HCT116 (cell line): ENCODE measurements around the gene TTF1. TPM values are rescaled to one million over a fixed set of nuclear protein-coding genes. Genes with fewer than 3 reads are reported as not detected.

Experiments used
- ATAC-seq: fragments of 200-7000 bp; cut with Tn5 transposase; 2 replicates; pipeline ENCODE4 v1.9.1; 2020; ENCODE audit warnings: mild to moderate bottlenecking, moderate library complexity
- BruUV-seq: library from RNA; stranded (reverse); fragments of 400-500 nt; replicated peaks from 2 replicates; lab custom pipeline; 2021; lab: Mats Ljungman, UMichigan
- CTCF ChIA-PET: fragments of 300-600 bp; sonication (Branson Sonifier 250); formaldehyde crosslinking; loops from one replicate; lab custom pipeline; 2021; ENCODE audit warnings: antibody characterized with exemption; lab: Charles Lee
- POLR2A ChIA-PET: fragments of 300-600, 350-600 bp; sonication (Branson Sonifier 250); formaldehyde crosslinking; loops from one replicate; lab custom pipeline; 2021; ENCODE audit warnings: antibody characterized with exemption; lab: Charles Lee
- RAD21 ChIA-PET, 2 experiments: fragments of 300-600 bp; sonication (Branson Sonifier 250); formaldehyde crosslinking; loops; one replicate each; lab custom pipeline; 2023; ENCODE audit warnings: low total read pairs in 2 of 2; ENCODE audit not compliant: uncharacterized antibody in 2 of 2, unreplicated experiment in 2 of 2, low non-redundant PET in 1 of 2; lab: Charles Lee
- DNase-seq: peaks from one replicate; pipeline ENCODE4 v3.0.0-alpha.2; 2010; ENCODE audit warnings: low read depth, low spot score
- H2AFZ ChIP-seq: fragments of 200-600 bp; shearing (Covaris generic), sonication (generic); 2 replicates; pipeline ENCODE4 v1.6.1; 2017; ENCODE audit warnings: low read depth, mixed run types, mixed read lengths, antibody characterized with exemption, low read length; ENCODE audit not compliant: poor library complexity, severe bottlenecking
- H3K27ac ChIP-seq: 2 replicates; pipeline ENCODE4 v1.5.1; 2012; ENCODE audit warnings: low read depth, low read length
- H3K27me3 ChIP-seq: fragments of 200-600 bp; sonication (generic); 2 replicates; pipeline ENCODE4 v1.6.1; 2016; ENCODE audit warnings: mixed run types, low read length, mixed read lengths; ENCODE audit not compliant: insufficient read depth
- H3K36me3 ChIP-seq, 2 experiments: fragments of 200-500 bp in 1 of 2; fragments of 200-600 bp in 1 of 2; sonication (Bioruptor generic) in 1 of 2; sonication (generic) in 1 of 2; 2 replicates each; pipeline versions ENCODE4 v1.5.1 to v1.6.1; 2014 to 2016; ENCODE audit warnings: low read length in 2 of 2, inconsistent platforms in 1 of 2, mixed read lengths in 1 of 2, mixed run types in 1 of 2; ENCODE audit not compliant: insufficient read depth in 2 of 2, control insufficient read depth in 1 of 2
- H3K4me1 ChIP-seq, 2 experiments: fragments of 200-600 bp in 1 of 2; sonication (generic) in 1 of 2; 2 replicates each; pipeline versions ENCODE4 v1.5.1 to v1.6.1; 2012 to 2017; ENCODE audit warnings: low read length in 2 of 2, inconsistent platforms in 1 of 2, mild to moderate bottlenecking in 1 of 2, mixed read lengths in 1 of 2, mixed run types in 1 of 2, moderate library complexity in 1 of 2; ENCODE audit not compliant: insufficient read depth in 2 of 2, control insufficient read depth in 1 of 2
- H3K4me2 ChIP-seq: fragments of 200-600 bp; sonication (generic); 2 replicates; pipeline ENCODE4 v1.6.1; 2017; ENCODE audit warnings: mixed run types, low read length, mixed read lengths
- H3K4me3 ChIP-seq, 2 experiments: fragments of 200-600 bp in 1 of 2; sonication (generic) in 1 of 2; replicated peaks in 1 of 2; 2 replicates each; pipeline ENCODE4 v1.5.1; 2011 to 2016; ENCODE audit warnings: low read length in 2 of 2, control low read depth in 1 of 2, low read depth in 1 of 2, mild to moderate bottlenecking in 1 of 2, mixed read lengths in 1 of 2, mixed run types in 1 of 2
- H3K79me2 ChIP-seq: fragments of 200-600 bp; sonication (generic); 2 replicates; pipeline ENCODE4 v1.6.1; 2017; ENCODE audit warnings: mild to moderate bottlenecking, mixed run types, low read length, moderate library complexity, mixed read lengths; ENCODE audit not compliant: insufficient read depth
- H3K9ac ChIP-seq: fragments of 200-600 bp; sonication (generic); 2 replicates; pipeline ENCODE4 v1.6.1; 2016; ENCODE audit warnings: low read length, mixed read lengths
- H3K9me2 ChIP-seq: fragments of 200-600 bp; sonication (generic), shearing (Covaris generic); 2 replicates; pipeline ENCODE4 v1.6.1; 2017; ENCODE audit warnings: mixed run types, mild to moderate bottlenecking, moderate library complexity; ENCODE audit not compliant: insufficient read depth
- H3K9me3 ChIP-seq, 2 experiments: fragments of 200-500 bp in 1 of 2; fragments of 200-600 bp in 1 of 2; sonication (Bioruptor generic) in 1 of 2; sonication (generic) in 1 of 2; 2 replicates each; pipeline ENCODE4 v1.6.1; 2014 to 2017; ENCODE audit warnings: low read length in 2 of 2, mixed read lengths in 2 of 2, inconsistent platforms in 1 of 2, low read depth in 1 of 2, mild to moderate bottlenecking in 1 of 2, mixed run types in 1 of 2, moderate library complexity in 1 of 2; ENCODE audit not compliant: control insufficient read depth in 1 of 2, insufficient read depth in 1 of 2
- H4K20me1 ChIP-seq: fragments of 200-600 bp; sonication (generic), shearing (Covaris generic); 2 replicates; pipeline ENCODE4 v1.6.1; 2017; ENCODE audit warnings: mixed run types, mild to moderate bottlenecking, moderate library complexity; ENCODE audit not compliant: insufficient read depth
- CBX3 ChIP-seq: IDR thresholded peaks from 2 replicates; pipeline ENCODE4 v1.6.1; 2012; ENCODE audit warnings: low read depth
- CEBPB ChIP-seq: IDR thresholded peaks from 2 replicates; pipeline ENCODE4 v1.6.1; 2012; ENCODE audit warnings: low read depth
- CTCF ChIP-seq, 3 experiments: fragments of 200-600 bp in 1 of 3; sonication (generic) in 1 of 3; IDR thresholded peaks in 2 of 3; conservative IDR thresholded peaks in 1 of 3; 2 replicates each; pipeline ENCODE4 v1.5.1; 2012 to 2017; ENCODE audit warnings: low read depth in 2 of 3, low read length in 2 of 3, antibody characterized with exemption in 1 of 3, borderline replicate concordance in 1 of 3, control low read depth in 1 of 3, mild to moderate bottlenecking in 1 of 3, mixed read lengths in 1 of 3, mixed run types in 1 of 3, moderate library complexity in 1 of 3; ENCODE audit not compliant: insufficient read depth in 1 of 3
- EGR1 ChIP-seq: IDR thresholded peaks from 2 replicates; pipeline ENCODE4 v1.6.1; 2012; ENCODE audit warnings: low read depth
- ELF1 ChIP-seq: IDR thresholded peaks from 2 replicates; pipeline ENCODE4 v1.6.1; 2012; ENCODE audit warnings: low read depth, borderline replicate concordance
- EZH2 ChIP-seq: fragments of 200-600 bp; sonication (generic); IDR thresholded peaks from 2 replicates; pipeline ENCODE4 v1.6.1; 2017; ENCODE audit warnings: antibody characterized with exemption, mixed run types
- EZH2phosphoT487 ChIP-seq: fragments of 200-600 bp; IDR thresholded peaks from 2 replicates; pipeline ENCODE4 v1.6.1; 2018; ENCODE audit warnings: antibody characterized with exemption, borderline replicate concordance
- FOSL1 ChIP-seq: IDR thresholded peaks from 2 replicates; pipeline ENCODE4 v1.6.1; 2012; ENCODE audit warnings: low read depth
- JUND ChIP-seq: IDR thresholded peaks from 2 replicates; pipeline ENCODE4 v1.6.1; 2012
- MAX ChIP-seq: IDR thresholded peaks from 2 replicates; pipeline ENCODE4 v1.6.1; 2012
- POLR2A ChIP-seq: IDR thresholded peaks from 2 replicates; pipeline ENCODE4 v1.7.0; 2011; ENCODE audit warnings: borderline replicate concordance; ENCODE audit not compliant: insufficient read depth, insufficient read length; ENCODE audit errors: extremely low read depth
- POLR2AphosphoS5 ChIP-seq: IDR thresholded peaks from 2 replicates; pipeline ENCODE4 v1.6.1; 2011; ENCODE audit warnings: mild to moderate bottlenecking, low read depth, low read length, moderate library complexity
- RAD21 ChIP-seq: IDR thresholded peaks from 2 replicates; pipeline ENCODE4 v1.6.1; 2012; ENCODE audit warnings: low read depth, mild to moderate bottlenecking
- SIN3A ChIP-seq: IDR thresholded peaks from 2 replicates; pipeline ENCODE4 v1.6.1; 2012; ENCODE audit warnings: low read depth
- YY1 ChIP-seq: IDR thresholded peaks from 2 replicates; pipeline ENCODE4 v1.6.1; 2011; ENCODE audit warnings: low read length, low read depth, moderate library complexity, mild to moderate bottlenecking; ENCODE audit not compliant: insufficient replicate concordance; ENCODE audit errors: extremely low read depth
- ZBTB33 ChIP-seq: IDR thresholded peaks from 2 replicates; pipeline ENCODE4 v1.6.1; 2011; ENCODE audit warnings: mild to moderate bottlenecking, low read length, moderate library complexity; ENCODE audit not compliant: insufficient replicate concordance; ENCODE audit errors: extremely low read depth
- ZNF274 ChIP-seq: fragments of 200-500 bp; sonication (Bioruptor generic); IDR thresholded peaks from 2 replicates; pipeline ENCODE4 v1.6.1; 2014; ENCODE audit warnings: mild to moderate bottlenecking, low read depth, low read length, inconsistent platforms
- intact Hi-C: fragments of 100-400 bp; cut with micrococcal nuclease; formaldehyde crosslinking; loops from 2 replicates; pipeline ENCODE4 v1.10.0; 2022
- total RNA-seq: library from RNA; stranded (reverse); gene quantifications from one replicate; pipeline ENCODE4 v1.2.1, GENCODE V29; 2021; ENCODE audit not compliant: unreplicated experiment
- TF ChIP-seq, protein P1 (sequence below): IDR thresholded peaks from 2 replicates; pipeline ENCODE4 v1.6.1; 2012; ENCODE audit warnings: low read depth
- TF ChIP-seq, protein P2 (sequence below): IDR thresholded peaks from 2 replicates; pipeline ENCODE4 v1.6.1; 2012

The TTF1 gene
- total RNA-seq, 1 experiment from 2014 or later, result 14.5 TPM

DNA sequence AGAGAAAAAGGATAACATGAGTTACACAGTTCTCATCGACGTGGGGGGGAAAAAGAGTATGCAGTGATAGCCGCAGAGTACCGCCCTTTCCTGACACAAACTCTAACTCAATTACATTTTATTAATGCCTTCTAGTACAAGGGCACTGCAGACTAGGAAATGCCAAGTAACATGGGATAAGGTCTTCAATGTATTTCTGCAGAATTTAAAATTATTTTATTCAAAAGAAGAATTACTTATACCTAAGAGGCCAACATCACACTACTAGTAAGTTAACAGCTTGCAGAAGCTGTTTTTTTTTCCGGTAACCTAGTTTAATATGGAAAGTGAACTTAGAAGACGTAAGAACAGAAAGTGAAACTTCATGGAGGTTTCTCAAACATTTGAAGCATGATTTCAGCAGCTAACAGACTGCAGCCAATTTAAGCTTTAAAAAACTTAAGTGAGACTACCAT lies 55.8 kb downstream of the TTF1 start:
- DNase-seq, result no peak
- Histone ChIP-seq H3K9me3 (no peaks in the 10 kb centered on the region), H3K4me3 (no peak overlapping the region), H3K27ac (no peak overlapping the region), H3K79me2 (peaks cover 78% of the 10 kb centered on the region)
- no peak for ATAC-seq
- TF ChIP-seq CEBPB (no peak), SIN3A (no peak), CTCF (IDR thresholded peaks at IDR 0.05 in 2 of 3, conservative IDR thresholded peaks at IDR 0.05 in 1 of 3; ENCODE audit: borderline replicate concordance in 1 of 3, insufficient read depth in 1 of 3, low read depth in 2 of 3, low read length in 2 of 3) (no peak), MAX (no peak), POLR2AphosphoS5 (no peak), ZNF274 (no peak), EZH2 (no peak), POLR2A (no peak), ZBTB33 (no peak), EGR1 (no peak), YY1 (no peak), ELF1 (no peak), CBX3 (no peak), RAD21 (no peak), EZH2phosphoT487 (no peak), JUND (no peak), FOSL1 (no peak)
- TF ChIP-seq, protein P1, sequence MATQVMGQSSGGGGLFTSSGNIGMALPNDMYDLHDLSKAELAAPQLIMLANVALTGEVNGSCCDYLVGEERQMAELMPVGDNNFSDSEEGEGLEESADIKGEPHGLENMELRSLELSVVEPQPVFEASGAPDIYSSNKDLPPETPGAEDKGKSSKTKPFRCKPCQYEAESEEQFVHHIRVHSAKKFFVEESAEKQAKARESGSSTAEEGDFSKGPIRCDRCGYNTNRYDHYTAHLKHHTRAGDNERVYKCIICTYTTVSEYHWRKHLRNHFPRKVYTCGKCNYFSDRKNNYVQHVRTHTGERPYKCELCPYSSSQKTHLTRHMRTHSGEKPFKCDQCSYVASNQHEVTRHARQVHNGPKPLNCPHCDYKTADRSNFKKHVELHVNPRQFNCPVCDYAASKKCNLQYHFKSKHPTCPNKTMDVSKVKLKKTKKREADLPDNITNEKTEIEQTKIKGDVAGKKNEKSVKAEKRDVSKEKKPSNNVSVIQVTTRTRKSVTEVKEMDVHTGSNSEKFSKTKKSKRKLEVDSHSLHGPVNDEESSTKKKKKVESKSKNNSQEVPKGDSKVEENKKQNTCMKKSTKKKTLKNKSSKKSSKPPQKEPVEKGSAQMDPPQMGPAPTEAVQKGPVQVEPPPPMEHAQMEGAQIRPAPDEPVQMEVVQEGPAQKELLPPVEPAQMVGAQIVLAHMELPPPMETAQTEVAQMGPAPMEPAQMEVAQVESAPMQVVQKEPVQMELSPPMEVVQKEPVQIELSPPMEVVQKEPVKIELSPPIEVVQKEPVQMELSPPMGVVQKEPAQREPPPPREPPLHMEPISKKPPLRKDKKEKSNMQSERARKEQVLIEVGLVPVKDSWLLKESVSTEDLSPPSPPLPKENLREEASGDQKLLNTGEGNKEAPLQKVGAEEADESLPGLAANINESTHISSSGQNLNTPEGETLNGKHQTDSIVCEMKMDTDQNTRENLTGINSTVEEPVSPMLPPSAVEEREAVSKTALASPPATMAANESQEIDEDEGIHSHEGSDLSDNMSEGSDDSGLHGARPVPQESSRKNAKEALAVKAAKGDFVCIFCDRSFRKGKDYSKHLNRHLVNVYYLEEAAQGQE, result no peak
- TF ChIP-seq, protein P2, sequence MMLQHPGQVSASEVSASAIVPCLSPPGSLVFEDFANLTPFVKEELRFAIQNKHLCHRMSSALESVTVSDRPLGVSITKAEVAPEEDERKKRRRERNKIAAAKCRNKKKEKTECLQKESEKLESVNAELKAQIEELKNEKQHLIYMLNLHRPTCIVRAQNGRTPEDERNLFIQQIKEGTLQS, result no peak
- TF ChIP-seq, all 23 proteins: peak for 0
- Histone ChIP-seq H3K36me3 (peaks cover 42 to 48% of the 10 kb centered on the region in 2 experiments), H2AFZ (no peak overlapping the region), H3K27me3 (no peaks in the 10 kb centered on the region), H3K9me2 (no peaks in the 10 kb centered on the region), H3K4me2 (no peak overlapping the region), H3K4me1 (peaks cover 4 to 12% of the 10 kb centered on the region in 2 experiments; a peak in 3 of 4 replicates), H4K20me1 (no peaks in the 10 kb centered on the region), H3K9ac (no peak overlapping the region)
- ChIA-PET RAD21 (no interaction called here), POLR2A (interaction anchor here (0.6 to 0.8 kb wide), 2 partner anchors 552 to 807 kb away, joined by 3 to 4 read pairs; no protein-coding TSS in a partner anchor), CTCF (no interaction called here)
- intact Hi-C loops, result no loop called here
- BruUV-seq, result no TSS peak
